ENCODE data around the gene TCF15.
A peak's percentile ranks its signal among the peaks of the same experiment; 100 is the strongest.

Gene TCF15

GRCh38 chr20:610130-611046, at the start of gene TCF15:
TSS of gene TCF15 (minus strand) at chr20:610309. CDS start at chr20:610237, 72 bp downstream.
- no peak for DNase-seq (ENCODE audit: low read depth)
- no peak within 1 kb of the TSS for H3K4me3 ChIP-seq (ENCODE audit: low read length)
- no peak for TF ChIP-seq CTCF (conservative IDR thresholded peaks at IDR 0.05; ENCODE audit: low read depth, low read length)

DNA sequence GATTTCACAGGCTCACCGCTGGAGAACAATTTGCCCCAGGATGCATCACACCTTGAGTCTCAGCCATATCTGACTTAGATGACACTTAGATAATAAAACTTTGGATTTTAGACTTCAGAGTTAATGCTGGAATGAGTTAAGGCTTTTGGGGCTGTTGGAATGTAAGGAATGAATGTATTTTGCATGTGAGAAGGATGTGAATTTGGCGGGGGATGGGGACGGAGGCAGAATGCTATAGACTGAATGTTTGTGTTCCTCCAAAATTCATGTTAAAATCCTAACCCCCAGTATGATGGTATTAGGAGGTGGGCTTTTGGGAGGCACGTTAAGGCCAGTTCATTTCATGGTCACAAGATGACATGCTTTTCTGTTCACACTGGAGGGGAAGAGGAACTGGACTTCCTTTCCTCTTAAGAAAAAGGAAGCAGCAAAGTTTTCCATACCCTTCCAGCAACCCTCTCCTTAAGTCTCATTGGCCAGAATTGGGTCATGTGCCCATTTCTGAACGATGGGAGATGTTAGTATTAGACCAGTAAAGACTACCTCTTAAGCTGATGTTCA, 48.7 kb upstream of the TCF15 start:
- no peak overlapping the region for H3K4me3 ChIP-seq (ENCODE audit: low read length)
- no peak for DNase-seq (ENCODE audit: low read depth)
- TF ChIP-seq CTCF (conservative IDR thresholded peaks at IDR 0.05; ENCODE audit: low read depth, low read length) = no peak

DNA sequence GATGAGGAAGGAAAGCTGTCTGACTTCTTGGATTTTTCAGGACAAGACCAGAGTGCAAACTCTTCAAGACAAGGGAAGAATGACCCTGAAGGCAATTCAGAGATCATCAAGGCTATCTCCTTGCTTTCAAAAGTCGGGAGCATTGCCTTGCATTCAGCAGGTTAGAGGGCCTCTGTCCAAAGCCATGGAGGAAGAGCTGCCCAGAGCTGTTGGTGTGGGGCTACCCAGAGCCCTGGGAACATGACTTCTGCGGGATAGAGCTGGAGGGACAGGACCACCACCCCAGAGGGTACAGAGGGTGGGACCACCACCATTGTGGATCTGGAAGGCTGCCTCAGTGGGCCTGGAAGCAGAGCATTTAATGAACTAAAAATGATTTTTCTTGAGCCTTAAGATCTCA, 48.1 kb upstream of the TCF15 start:
- DNase-seq (ENCODE audit: low read depth) = no peak
- no peak for TF ChIP-seq CTCF (conservative IDR thresholded peaks at IDR 0.05; ENCODE audit: low read depth, low read length)

GRCh38 chr20:655726-656624, 45.9 kb upstream of the TCF15 start:
- TF ChIP-seq CTCF (conservative IDR thresholded peaks at IDR 0.05; ENCODE audit: low read depth, low read length) = no peak
- H3K4me3 ChIP-seq (ENCODE audit: low read length) = no peak overlapping the region
- no peak for DNase-seq (ENCODE audit: low read depth)

More for the DNA sequence above, 48.1 kb upstream of the TCF15 start:
- no peak overlapping the region for H3K4me3 ChIP-seq (ENCODE audit: low read length)

DNA sequence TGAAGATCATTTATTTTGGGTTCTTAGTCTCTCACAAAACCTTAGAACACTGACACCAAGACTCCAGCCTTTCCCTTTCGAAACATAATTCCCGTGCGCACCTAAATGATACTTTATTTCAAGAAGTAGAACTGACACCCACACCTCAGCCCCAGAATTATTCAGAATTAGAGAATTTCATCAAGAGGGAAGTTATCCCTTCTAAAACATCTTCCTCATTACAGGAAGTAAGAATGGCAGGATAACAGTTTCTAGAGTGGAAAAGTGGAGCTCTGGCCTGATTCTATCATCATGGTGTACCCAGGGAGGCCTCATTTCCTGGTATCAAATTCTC, 44.3 kb upstream of the TCF15 start:
- TF ChIP-seq CTCF (conservative IDR thresholded peaks at IDR 0.05; ENCODE audit: low read depth, low read length) = no peak
- no peak overlapping the region for H3K4me3 ChIP-seq (ENCODE audit: low read length)
- no peak for DNase-seq (ENCODE audit: low read depth)

DNA sequence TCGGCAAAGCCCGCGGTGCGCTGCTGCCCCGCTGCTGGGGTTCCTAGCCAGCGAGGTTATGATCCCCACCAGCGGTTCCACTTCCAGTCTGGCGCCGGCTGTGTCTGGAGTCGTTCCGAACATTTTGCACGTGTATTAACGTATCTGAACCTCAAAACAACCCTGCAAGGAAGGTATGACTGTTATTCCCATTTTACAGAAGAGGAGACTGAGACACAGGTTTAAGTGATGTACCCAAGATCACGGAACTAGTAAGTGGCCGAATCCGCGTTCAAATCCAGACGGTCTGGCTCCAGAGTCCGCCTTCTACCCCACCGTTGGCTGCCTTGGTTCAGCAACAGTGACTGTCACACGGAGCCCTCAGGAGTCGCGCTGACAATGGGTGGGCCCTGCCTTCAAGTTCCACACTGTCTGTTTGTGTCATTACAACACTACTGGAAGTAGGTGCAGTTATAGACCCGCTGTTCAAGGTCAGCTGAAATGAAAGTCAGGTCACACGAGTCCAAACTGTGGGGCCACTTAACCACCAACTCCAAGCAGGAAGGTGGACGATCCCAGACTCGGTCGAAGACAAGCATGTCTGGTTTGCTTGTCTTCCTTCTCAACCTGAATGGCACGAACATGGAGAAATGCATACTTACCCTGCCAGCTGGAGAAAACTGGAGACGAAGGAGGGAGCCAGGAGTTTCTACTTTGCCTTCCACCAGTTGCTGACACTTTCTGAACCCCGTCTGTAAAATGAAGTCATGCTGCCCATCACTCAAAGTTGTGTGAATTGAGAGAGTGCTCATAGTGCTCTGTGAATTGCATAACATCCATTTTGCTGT, 43.7 kb upstream of the TCF15 start:
- TF ChIP-seq CTCF (conservative IDR thresholded peaks at IDR 0.05; ENCODE audit: low read depth, low read length) = no peak
- H3K4me3 ChIP-seq (ENCODE audit: low read length) = peak overlapping the region; percentile 42
- DNase-seq (ENCODE audit: low read depth) = no peak
